Stimulated activated CD8-positive, alpha-beta memory T cell treated with anti-CD3 and anti-CD28 coated beads, Interleukin-4, amount 100 ng/mL, for 1 hour (primary cell): ENCODE results near the gene SLC11A2.
"Not testable (repeated sequence)": the region's sequence is repeated elsewhere in the genome, so short reads cannot be mapped to it uniquely, and the experiment has no call there.

Source experiments
- DNase-seq, 2 donors: peaks; one replicate each; pipeline ENCODE4 v3.0.0-alpha.2; 2020; ENCODE audit warnings: low read depth in 2 of 2, low spot score in 1 of 2

Gene SLC11A2

GRCh38 chr12:50949801-50950302, 76.3 kb downstream of the SLC11A2 start:
- DNase-seq = no peak

GRCh38 chr12:50948798-50949197, 77.4 kb downstream of the SLC11A2 start:
- no peak for DNase-seq

GRCh38 chr12:50947933-50948626, 78.1 kb downstream of the SLC11A2 start:
- DNase-seq = no peak

GRCh38 chr12:50937653-50938052, 88.5 kb downstream of the SLC11A2 start:
- DNase-seq = no peak

DNA sequence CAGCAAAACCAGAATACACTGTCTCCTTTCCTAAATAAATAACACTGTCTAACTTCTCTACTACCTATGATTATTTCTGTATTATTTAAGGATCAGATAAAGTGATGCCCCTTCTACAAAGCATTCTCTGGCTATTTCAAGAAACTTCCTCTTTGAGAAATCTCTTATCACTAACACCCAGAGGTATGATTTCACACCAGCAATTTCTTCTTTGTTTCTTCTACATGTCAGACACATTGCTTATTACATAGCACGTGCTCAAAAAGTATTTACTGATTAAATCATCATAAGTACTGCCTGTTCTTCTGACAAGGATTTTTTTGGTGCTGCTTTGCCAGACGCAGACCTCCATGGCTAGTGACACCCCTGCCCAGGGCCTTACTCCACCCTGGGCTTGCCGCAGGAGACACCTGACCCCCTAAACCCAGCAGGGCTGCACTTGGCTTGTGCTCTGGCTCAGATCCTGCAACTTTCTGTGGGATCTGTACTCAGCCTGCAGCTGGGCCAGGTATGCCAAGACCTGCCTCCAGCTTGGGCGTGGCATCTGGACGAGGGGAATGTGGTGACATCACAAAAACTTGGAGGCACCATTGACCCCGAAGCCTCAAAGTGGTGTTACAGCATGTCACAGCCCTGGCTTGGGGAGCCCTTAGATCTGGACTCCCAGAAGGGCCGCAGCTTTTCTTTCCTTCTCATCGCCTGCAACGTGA, 89.2 kb downstream of the SLC11A2 start:
- DNase-seq = no peak

GRCh38 chr12:50934981-50935807, 91.0 kb downstream of the SLC11A2 start:
- no peak for DNase-seq

GRCh38 chr12:50934371-50934851, 91.8 kb downstream of the SLC11A2 start:
- DNase-seq = no peak

DNA sequence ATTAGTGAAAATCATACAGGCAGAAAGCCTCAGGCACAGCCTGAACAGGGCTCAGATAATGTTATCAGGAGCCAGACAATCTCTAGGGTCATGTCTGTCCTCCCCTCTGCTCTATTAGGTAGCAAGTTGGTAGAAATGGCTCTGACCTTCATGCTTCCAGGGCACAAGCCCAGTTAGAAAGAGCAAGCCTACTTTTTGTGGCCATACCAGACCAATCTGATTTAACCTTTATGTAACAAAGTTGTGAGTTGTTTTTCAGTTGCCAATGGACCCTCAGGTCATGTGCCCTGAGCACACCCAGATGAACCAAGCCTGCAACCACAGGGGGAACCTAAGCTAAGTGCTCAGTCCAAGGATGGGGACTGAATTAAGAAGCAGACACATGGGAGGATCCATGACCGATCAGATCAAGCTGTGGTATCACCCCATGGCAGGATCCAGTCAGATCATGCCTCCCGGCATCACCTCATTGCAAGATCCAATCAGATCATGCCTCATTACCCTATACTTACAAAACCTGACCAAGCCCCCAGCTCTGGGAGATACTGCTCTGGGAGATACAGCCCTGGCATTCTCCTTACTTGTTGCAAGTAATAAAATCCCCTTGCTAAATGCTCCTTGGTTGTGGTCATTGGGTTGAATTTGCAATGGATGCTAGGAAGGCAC, 92.6 kb downstream of the SLC11A2 start:
- DNase-seq = no peak

DNA sequence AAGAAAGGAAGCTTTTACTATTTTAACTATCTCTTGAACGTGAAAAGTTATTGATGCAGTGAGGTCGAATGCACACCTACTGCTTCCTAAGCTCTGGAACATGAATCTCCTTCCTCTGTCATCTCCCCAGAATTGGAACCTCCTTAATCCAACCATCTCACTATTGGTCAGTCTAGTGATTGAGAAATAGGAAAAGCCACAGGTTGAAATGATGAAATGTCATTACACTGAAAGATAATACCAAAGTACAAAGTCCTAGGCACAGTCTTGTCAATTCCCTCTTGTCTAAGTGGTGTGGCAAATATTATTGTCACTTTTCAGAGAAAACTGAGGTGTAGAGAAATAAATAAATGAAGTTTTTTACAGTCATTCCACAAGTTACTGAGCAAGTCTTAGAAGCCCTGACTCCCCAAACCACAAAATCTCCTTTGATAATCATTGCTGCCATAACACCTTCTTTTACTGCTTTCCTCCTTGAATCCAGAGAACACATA, 93.3 kb downstream of the SLC11A2 start:
- DNase-seq = no peak

GRCh38 chr12:50930477-50930876, 95.7 kb downstream of the SLC11A2 start:
- not testable (repeated sequence) for DNase-seq

GRCh38 chr12:50929831-50930230, 96.4 kb downstream of the SLC11A2 start:
- no peak for DNase-seq
